Dermis microvascular lymphatic vessel endothelial cell (primary cell): ENCODE measurements around the gene TMEM181. TPM values are rescaled to one million over a fixed set of nuclear protein-coding genes. Genes with fewer than 3 reads are reported as not detected.
A peak's percentile ranks its signal among the peaks of the same experiment; 100 is the strongest.
"Not testable (repeated sequence)": the region's sequence is repeated elsewhere in the genome, so short reads cannot be mapped to it uniquely, and the experiment has no call there.

ENCODE experiments used
- DNase-seq, 2 donors: peaks; one replicate each; pipeline versions ENCODE4 v3.0.0 to v3.0.0-alpha.2; 2010; ENCODE audit warnings: low read depth in 2 of 2
- total RNA-seq: library from RNA; depleted of rRNA; stranded (reverse); fragments of >200 nt; gene quantifications from 2 replicates; pipeline ENCODE4 v1.2.1, GENCODE V29; 2014

TMEM181 gene, protein sequence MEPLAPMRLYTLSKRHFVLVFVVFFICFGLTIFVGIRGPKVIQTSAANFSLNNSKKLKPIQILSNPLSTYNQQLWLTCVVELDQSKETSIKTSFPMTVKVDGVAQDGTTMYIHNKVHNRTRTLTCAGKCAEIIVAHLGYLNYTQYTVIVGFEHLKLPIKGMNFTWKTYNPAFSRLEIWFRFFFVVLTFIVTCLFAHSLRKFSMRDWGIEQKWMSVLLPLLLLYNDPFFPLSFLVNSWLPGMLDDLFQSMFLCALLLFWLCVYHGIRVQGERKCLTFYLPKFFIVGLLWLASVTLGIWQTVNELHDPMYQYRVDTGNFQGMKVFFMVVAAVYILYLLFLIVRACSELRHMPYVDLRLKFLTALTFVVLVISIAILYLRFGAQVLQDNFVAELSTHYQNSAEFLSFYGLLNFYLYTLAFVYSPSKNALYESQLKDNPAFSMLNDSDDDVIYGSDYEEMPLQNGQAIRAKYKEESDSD
- total RNA-seq = 32.2 and 40.0 TPM in 2 replicates

- peak; percentile 65 to 85 for DNase-seq
Observed at GRCh38 chr6:158559895-158560835, at the start of gene TMEM181. Gene TMEM181 (plus strand): TSS chr6:158560091. CDS start chr6:158560225, 134 bp downstream.

DNA sequence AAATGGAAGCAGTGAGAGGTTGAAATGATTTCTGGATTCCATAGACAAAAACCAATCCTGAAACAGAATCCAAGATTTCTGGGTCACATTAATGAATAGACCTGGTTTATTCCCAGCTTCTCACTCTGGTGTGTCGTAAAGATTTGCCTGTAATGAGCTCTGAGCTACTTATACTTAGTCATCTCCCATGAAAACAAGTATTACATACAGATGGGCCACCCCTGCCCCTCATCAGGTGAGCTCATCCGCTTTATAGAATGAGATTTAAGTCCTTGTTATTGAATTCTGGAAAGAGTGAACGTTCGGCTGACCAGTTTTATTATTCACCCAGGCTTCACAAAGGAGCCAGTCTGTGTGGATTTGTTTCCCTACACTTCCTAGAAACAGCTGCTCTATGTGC is 47.1 kb upstream of the TMEM181 start:
- DNase-seq = no peak

DNA sequence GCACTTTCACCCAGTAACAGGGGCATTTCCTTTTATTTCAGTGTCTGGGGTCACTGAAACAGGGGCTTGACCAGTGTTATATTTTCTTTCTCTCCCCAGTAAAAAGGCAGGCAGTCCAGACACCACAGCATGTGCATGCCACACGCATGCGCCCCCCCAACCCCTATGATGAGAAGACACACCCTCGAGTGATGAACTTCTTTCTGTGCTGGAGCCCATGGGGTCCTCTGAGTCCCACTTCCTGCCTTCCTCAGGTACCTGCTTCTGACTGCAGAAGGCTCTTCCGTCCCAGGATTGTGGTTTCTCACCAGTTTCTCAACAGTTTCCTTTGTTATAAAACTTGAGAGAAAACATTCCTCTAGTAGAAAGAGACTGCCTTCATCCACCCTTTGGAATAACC is 45.7 kb upstream of the TMEM181 start:
- no peak for DNase-seq

- DNase-seq = no peak
Observed at GRCh38 chr6:158514991-158515390, 44.9 kb upstream of the TMEM181 start.

GRCh38 chr6:158516098-158516497 is 43.8 kb upstream of the TMEM181 start:
- peak in 1 of 2 donors; percentile 11 for DNase-seq

DNA sequence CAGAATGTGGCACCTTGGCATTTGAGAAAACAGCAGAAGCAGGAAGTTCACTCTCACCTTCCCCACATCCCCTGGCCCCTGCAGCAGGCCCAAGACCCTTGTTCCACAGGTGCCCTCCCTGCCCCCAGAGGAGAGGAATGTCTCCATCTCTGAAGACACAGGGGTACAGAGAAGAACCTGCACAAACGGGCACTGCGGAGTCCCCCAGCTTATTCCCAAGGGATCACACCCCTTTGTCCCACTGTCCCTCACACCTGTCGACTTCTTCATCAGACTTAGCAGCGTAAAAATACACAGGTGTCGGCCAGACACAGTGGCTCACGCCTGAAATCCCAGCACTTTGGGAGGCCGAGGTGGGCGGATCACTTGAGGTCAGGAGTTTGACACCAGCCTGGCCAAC is 42.9 kb upstream of the TMEM181 start:
- no peak for DNase-seq

DNA sequence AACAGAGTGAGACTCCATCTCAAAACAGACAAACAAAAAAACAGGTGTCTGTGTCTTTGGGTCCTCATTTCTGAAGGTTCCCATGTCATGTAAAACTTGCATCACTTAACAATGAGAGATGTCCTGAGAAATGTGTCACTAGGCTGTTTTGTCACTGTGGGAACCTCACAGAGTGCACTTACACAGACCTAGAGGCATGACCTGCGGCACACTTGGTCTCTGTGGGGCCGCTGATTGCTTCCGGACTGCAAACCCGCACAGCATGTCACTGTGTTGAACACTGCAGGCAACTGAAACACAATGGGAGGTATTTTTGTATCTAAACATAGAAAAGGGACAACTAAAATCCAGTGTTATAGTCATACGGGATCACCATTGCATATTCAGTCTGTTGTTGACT is 42.3 kb upstream of the TMEM181 start:
- peak; percentile 38 to 61 for DNase-seq

GRCh38 chr6:158518191-158519127 is 41.4 kb upstream of the TMEM181 start:
- peak; percentile 37 to 68 for DNase-seq

DNA sequence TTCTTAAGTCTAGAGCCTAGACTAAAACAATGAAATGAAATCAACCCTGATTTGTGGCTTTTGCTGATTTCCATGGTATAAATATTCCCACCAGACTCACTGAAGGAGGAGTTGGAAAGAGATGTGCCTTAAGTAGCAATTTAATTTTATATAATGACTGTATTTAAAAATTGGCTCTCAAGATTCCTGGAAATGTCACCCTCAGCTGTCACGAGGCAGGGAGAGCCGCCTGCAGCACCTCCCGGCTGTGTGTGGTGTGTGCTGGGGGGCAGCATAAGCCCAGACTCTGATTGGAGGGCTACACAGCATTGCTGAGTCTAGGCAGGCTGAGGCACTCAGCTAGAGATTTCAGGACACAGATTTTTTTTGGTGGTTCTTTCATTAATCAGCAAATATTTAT is 40.6 kb upstream of the TMEM181 start:
- no peak for DNase-seq

DNA sequence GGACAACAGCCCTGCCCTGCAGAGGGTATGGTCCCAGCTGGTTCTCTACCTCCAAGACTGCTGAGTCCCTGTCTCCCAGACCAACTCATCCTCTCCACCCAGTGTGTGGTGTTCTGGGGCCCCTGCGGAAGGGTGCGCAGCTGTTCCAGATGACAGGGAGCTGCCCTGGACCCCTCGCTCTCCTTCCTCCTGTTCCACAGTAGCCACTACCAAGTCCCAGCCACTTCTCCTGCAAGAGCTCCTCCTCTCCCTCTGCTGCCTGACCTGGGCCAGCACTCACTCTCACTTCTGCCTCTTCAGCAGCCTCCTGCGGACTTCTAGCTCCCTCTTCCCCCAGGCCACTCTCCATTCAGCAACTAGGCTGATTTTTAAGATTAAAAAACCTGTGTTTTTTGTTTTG is 40.1 kb upstream of the TMEM181 start:
- no peak for DNase-seq

DNA sequence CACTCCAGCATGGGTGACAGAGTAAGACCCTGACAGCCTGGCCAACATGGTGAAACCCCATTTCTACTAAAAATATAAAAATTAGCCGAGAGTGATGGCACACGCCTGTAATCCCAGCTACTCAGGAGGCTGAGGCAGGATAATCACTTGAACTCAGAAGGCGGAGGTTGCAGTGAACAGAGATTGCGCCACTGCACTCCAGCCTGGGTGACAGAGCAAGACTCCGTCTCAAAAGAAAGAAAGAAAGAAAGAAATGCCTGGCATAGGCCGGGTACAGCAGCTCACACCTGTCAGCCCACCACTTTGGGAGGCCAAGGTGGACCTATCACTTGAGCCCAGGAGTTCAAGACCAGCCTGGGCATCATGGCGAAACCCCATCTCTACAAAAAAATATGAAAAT is 38.9 kb upstream of the TMEM181 start:
- DNase-seq = not testable (repeated sequence)

DNA sequence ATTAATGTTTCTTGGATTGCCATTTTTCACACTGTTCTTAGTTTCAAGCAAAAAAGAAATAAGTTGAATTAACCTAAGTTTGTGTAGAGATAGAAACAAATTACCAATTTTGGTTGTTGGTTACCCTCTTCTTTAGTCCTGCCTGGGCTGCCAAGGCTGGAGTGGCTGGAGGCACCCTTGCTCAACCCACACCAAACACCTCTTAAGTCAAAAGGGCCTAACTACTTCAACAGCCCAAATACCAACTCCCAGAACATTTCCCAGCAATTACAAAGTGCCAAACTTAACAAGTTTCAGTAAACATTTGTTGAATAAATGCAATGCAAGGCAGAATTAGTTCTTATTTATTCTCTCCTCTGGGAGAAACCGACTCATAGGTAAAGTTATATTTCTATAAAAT is 38.1 kb upstream of the TMEM181 start:
- DNase-seq = no peak

- no peak for DNase-seq
Observed at GRCh38 chr6:158522616-158523015, 37.3 kb upstream of the TMEM181 start.

DNA sequence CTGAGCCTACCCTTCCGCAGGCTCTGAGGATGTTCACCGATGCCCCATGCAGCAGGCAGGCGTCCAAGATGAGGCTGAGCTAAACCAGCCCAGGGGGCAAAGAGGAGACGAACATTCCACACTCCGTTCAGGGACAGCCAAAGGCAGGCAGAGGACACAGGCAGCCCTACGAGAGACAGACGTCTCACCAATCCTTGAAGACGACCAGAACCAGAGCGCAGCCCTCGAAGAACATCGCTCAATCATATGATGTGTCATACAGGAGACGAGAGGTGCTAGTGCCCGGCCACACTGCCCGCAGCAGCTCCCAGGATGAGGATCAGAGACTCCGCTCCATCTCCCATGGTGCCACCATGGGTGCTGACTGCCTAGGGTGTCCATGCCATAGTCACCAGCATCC is 35.6 kb upstream of the TMEM181 start:
- no peak for DNase-seq

- DNase-seq = not testable (repeated sequence)
Observed at GRCh38 chr6:158527858-158528257, 32.0 kb upstream of the TMEM181 start.

- no peak for DNase-seq
Observed at GRCh38 chr6:158528826-158529225, 31.1 kb upstream of the TMEM181 start.

- no peak for DNase-seq
Observed at GRCh38 chr6:158529629-158530028, 30.3 kb upstream of the TMEM181 start.

GRCh38 chr6:158531566-158531965 is 28.3 kb upstream of the TMEM181 start:
- DNase-seq = no peak

DNA sequence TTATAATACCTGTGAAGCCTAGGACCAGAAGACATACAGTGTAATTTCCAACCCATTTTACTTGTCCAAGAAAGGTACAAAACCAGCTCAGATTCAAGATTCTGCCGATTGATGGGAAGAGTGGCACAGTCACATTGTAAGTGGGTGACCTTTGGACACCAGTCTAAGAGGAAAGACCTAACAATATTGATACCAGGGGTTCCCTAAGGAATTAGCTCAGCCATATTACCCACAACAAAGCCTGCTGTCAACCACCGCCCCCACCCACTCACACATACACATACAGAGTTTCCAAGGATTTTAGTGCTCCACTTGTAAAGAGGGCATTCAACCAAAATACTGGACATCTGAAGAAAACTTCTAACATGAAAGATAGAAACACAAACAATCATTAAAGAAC is 27.9 kb upstream of the TMEM181 start:
- DNase-seq = no peak

DNA sequence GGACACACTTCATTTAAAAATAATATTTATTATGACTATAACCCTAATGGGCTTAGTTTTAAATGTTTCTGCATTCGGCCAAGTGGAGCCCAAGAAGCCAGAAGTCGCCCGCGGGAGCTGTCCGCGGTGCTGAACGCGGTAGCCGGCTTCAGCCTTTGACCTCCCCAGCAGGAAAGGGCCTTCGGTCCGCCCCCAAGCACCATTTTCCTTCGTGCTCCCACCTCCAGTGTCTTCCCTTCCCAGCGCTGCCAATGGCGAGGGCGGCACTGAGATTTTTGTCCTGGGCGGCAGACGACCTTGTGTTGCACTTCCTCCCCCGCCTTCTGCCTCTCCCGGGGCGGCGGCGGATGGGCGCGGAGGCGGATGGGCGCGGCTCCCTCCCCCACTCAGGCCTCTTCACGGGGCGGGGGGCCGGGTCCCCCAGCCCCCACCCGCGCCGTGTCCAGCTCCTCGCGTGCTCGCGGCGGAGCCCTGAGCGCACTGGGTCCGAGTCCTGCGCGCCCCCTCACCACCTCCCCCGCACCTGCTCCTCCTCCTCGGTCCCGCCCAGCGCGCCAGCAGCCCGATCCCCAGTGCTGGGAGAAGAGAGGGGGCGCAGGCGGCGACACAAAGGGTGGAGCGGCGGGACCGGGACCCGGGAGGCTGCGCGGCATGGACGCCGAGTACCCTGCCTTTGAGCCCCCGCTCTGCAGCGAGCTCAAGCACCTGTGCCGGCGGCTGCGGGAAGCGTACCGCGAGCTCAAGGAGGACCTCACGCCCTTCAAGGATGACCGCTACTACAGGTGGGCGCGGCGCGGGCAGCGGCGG is 23.6 kb upstream of the TMEM181 start:
- peak; percentile 32 to 67 for DNase-seq
